Sigmoid colon (tissue), 4 donors: ENCODE data around the gene SLC38A3.

Experiments used
- CTCF ChIP-seq, 4 experiments: fragments of 450-650 bp in 3 of 4; fragments of 200-600 bp in 1 of 4; IDR thresholded peaks; one replicate each; pipeline ENCODE4 v1.5.1; 2016 to 2019; ENCODE audit warnings: antibody characterized with exemption in 4 of 4, mild to moderate bottlenecking in 3 of 4, moderate library complexity in 2 of 4
- EP300 ChIP-seq, 4 donors: sonication (generic); formaldehyde crosslinking; IDR thresholded peaks; one replicate each; pipeline ENCODE4 v1.6.1; 2017; ENCODE audit warnings: antibody characterized with exemption in 4 of 4
- POLR2A ChIP-seq, 2 donors: fragments of 450-650 bp; IDR thresholded peaks; one replicate each; pipeline ENCODE4 v1.6.1; 2016; ENCODE audit warnings: antibody characterized with exemption in 2 of 2, mild to moderate bottlenecking in 2 of 2, moderate library complexity in 2 of 2
- POLR2AphosphoS5 ChIP-seq, 4 donors: sonication (generic); formaldehyde crosslinking; IDR thresholded peaks; one replicate each; pipeline ENCODE4 v1.6.1; 2017; ENCODE audit warnings: antibody characterized with exemption in 4 of 4

- TF ChIP-seq CTCF (IDR thresholded peaks at IDR 0.05): peak; percentile 94 to 99 (median 98)
- no peak for TF ChIP-seq POLR2A (IDR thresholded peaks at IDR 0.05)
- peak in 2 of 4 donors; percentile 34 to 43 for TF ChIP-seq POLR2AphosphoS5 (IDR thresholded peaks at IDR 0.05)
- no peak for TF ChIP-seq EP300 (IDR thresholded peaks at IDR 0.05)
Measured at GRCh38 chr3:50245831-50246516, 40.9 kb downstream of the SLC38A3 start.
